OCI-LY7 (cell line): Measurements from ENCODE around the gene FAM241B. TPM values are rescaled to one million over a fixed set of nuclear protein-coding genes. Genes with fewer than 3 reads are reported as not detected.

Experiments
- BruUV-seq: library from RNA; stranded (reverse); fragments of 400-500 nt; replicated peaks from 2 replicates; lab custom pipeline; 2021; lab: Mats Ljungman, UMichigan
- CTCF ChIA-PET: fragments of 300-600 bp; sonication (Branson Sonifier 250); formaldehyde crosslinking; loops from one replicate; lab custom pipeline; 2022; ENCODE audit warnings: antibody characterized with exemption; ENCODE audit not compliant: unreplicated experiment; lab: Charles Lee
- POLR2A ChIA-PET: fragments of 300-600 bp; sonication (Branson Sonifier 250); formaldehyde crosslinking; loops from one replicate; lab custom pipeline; 2022; ENCODE audit warnings: antibody characterized with exemption; lab: Charles Lee
- DNase-seq: peaks from one replicate; pipeline ENCODE4 v3.0.0-alpha.2; 2015; ENCODE audit warnings: low spot score
- H2AFZ ChIP-seq: fragments of 200-600 bp; sonication (generic), shearing (Covaris generic); 2 replicates; pipeline ENCODE4 v1.6.1; 2014; ENCODE audit warnings: mild to moderate bottlenecking, antibody characterized with exemption, low read length, moderate library complexity
- H3K27ac ChIP-seq: fragments of 200-600 bp; sonication (generic); 2 replicates; pipeline ENCODE4 v1.5.1; 2014; ENCODE audit warnings: mixed run types, low read depth, mild to moderate bottlenecking, moderate library complexity, low read length, inconsistent platforms; ENCODE audit not compliant: poor library complexity, severe bottlenecking
- H3K36me3 ChIP-seq: fragments of 200-600 bp; sonication (generic); 2 replicates; pipeline ENCODE4 v1.6.1; 2014; ENCODE audit warnings: mild to moderate bottlenecking, antibody characterized with exemption, low read length, moderate library complexity, mixed read lengths; ENCODE audit not compliant: insufficient read depth
- H3K4me1 ChIP-seq: fragments of 200-600 bp; sonication (generic); 2 replicates; pipeline ENCODE4 v1.5.1; 2014; ENCODE audit warnings: mild to moderate bottlenecking, low read length; ENCODE audit not compliant: insufficient read depth, poor library complexity, severe bottlenecking
- H3K4me2 ChIP-seq: fragments of 200-600 bp; sonication (generic); 2 replicates; pipeline ENCODE4 v1.6.1; 2014; ENCODE audit warnings: mild to moderate bottlenecking, low read length
- H3K4me3 ChIP-seq: fragments of 200-600 bp; sonication (generic); 2 replicates; pipeline ENCODE4 v1.5.1; 2014; ENCODE audit warnings: mild to moderate bottlenecking, low read depth, low read length; ENCODE audit not compliant: poor library complexity, severe bottlenecking
- H3K79me2 ChIP-seq: fragments of 200-600 bp; sonication (generic); 2 replicates; pipeline ENCODE4 v1.6.1; 2016; ENCODE audit warnings: low read depth, mild to moderate bottlenecking, low read length, moderate library complexity, mixed read lengths; ENCODE audit not compliant: insufficient read depth
- H3K9me2 ChIP-seq: fragments of 200-600 bp; sonication (generic); 2 replicates; pipeline ENCODE4 v1.6.1; 2016; ENCODE audit warnings: mild to moderate bottlenecking, low read length, mixed read lengths; ENCODE audit not compliant: insufficient read depth
- H3K9me3 ChIP-seq: fragments of 200-600 bp; sonication (generic); 2 replicates; pipeline ENCODE4 v1.6.1; 2014; ENCODE audit warnings: mild to moderate bottlenecking, mixed run types, low read length, mixed read lengths
- H4K20me1 ChIP-seq: fragments of 200-600 bp; sonication (generic); 2 replicates; pipeline ENCODE4 v1.6.1; 2014; ENCODE audit warnings: mild to moderate bottlenecking, antibody characterized with exemption, low read length, moderate library complexity, mixed read lengths; ENCODE audit not compliant: insufficient read depth
- EZH2phosphoT487 ChIP-seq: fragments of 200-600 bp; sonication (generic); IDR thresholded peaks from 2 replicates; pipeline ENCODE4 v1.6.1; 2018; ENCODE audit warnings: low read depth, borderline replicate concordance, mild to moderate bottlenecking, mixed run types, antibody characterized with exemption, low read length, moderate library complexity, mixed read lengths
- intact Hi-C: fragments of 100-400 bp; cut with micrococcal nuclease; formaldehyde crosslinking; loops from one replicate; pipeline ENCODE4 v1.10.0; 2022; ENCODE audit not compliant: unreplicated experiment
- total RNA-seq, 2 experiments: library from RNA; depleted of rRNA in 1 of 2; stranded (reverse); fragments of >200 nt in 1 of 2; shearing (Covaris generic) in 1 of 2; gene quantifications; 2 replicates each; pipeline ENCODE4 v1.2.3, GENCODE V29; 2014 to 2022
- TF ChIP-seq, protein P1 (sequence below): fragments of 200-600 bp; sonication (generic); conservative IDR thresholded peaks from 2 replicates; pipeline ENCODE4 v1.5.1; 2014; ENCODE audit warnings: mild to moderate bottlenecking, antibody characterized with exemption, low read length, moderate library complexity, mixed read lengths

Gene FAM241B
- total RNA-seq, 2 experiments from 2014 or later = not detected

DNA sequence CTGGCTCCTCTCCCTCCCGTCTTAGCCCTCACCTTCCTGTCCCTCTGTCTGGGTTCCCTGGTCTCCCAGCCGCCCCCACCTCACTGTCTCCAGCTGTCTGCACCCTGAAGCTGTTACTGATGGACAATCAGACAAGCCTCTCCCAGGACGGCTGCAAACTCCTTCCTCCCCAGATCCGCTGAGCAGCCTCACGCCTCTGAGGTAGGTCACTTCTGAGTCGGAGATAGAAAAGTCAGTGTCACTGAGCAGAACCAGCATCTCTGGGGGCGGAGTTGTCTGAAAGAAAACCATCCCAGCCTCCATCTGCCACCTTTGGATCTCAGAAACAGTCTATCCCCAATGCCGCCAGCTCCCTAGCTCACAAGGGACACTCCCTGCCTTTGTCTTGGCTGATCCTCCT, 27.4 kb downstream of the FAM241B start:
- no peak for DNase-seq
- TF ChIP-seq EZH2phosphoT487 = no peak
- TF ChIP-seq, protein P1, sequence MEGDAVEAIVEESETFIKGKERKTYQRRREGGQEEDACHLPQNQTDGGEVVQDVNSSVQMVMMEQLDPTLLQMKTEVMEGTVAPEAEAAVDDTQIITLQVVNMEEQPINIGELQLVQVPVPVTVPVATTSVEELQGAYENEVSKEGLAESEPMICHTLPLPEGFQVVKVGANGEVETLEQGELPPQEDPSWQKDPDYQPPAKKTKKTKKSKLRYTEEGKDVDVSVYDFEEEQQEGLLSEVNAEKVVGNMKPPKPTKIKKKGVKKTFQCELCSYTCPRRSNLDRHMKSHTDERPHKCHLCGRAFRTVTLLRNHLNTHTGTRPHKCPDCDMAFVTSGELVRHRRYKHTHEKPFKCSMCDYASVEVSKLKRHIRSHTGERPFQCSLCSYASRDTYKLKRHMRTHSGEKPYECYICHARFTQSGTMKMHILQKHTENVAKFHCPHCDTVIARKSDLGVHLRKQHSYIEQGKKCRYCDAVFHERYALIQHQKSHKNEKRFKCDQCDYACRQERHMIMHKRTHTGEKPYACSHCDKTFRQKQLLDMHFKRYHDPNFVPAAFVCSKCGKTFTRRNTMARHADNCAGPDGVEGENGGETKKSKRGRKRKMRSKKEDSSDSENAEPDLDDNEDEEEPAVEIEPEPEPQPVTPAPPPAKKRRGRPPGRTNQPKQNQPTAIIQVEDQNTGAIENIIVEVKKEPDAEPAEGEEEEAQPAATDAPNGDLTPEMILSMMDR = no peak
- CTCF ChIA-PET = no interaction called here
- no peak overlapping the region for H3K4me2 ChIP-seq
- no peaks in the 10 kb centered on the region for H3K9me2 ChIP-seq
- H3K79me2 ChIP-seq = no peaks in the 10 kb centered on the region
- H3K4me3 ChIP-seq = no peak overlapping the region
- H3K9me3 ChIP-seq = no peaks in the 10 kb centered on the region
- intact Hi-C loops = no loop called here
- BruUV-seq = no TSS peak
- H4K20me1 ChIP-seq = no peaks in the 10 kb centered on the region
- H2AFZ ChIP-seq = no peak overlapping the region
- H3K27ac ChIP-seq = no peak overlapping the region
- H3K36me3 ChIP-seq = no peaks in the 10 kb centered on the region
- H3K4me1 ChIP-seq = no peaks in the 10 kb centered on the region
- POLR2A ChIA-PET = interaction anchor here (0.6 kb wide), 1 partner anchor 132 kb away, joined by 5 read pairs; no protein-coding TSS in a partner anchor

DNA sequence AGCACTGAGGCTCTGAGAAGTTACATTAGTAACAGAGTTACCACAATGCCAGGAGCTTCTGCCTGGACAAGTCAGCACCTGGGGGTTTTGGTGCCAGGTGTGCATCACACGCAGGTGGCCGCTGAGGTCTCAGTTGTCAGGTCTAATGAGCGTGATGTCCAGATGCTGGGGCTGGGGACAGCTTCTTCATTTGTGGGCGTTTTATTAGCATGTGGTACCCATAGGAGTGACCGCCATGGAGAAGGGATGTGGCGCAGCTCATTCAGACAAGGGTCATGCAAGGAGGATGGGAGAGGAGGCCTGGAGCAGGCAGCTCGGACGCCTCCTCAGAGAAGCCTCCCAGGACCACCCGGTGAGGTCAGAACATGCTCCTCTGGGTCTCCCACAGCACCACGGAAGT, 27.8 kb downstream of the FAM241B start:
- Histone ChIP-seq H3K4me2 (no peak overlapping the region), H3K36me3 (no peaks in the 10 kb centered on the region), H2AFZ (no peak overlapping the region), H3K27ac (no peak overlapping the region), H3K9me2 (no peaks in the 10 kb centered on the region), H4K20me1 (no peaks in the 10 kb centered on the region), H3K4me1 (no peaks in the 10 kb centered on the region), H3K4me3 (no peak overlapping the region), H3K79me2 (no peaks in the 10 kb centered on the region), H3K9me3 (no peaks in the 10 kb centered on the region)
- DNase-seq = no peak
- POLR2A ChIA-PET = interaction anchor here (0.6 kb wide), 1 partner anchor 133 kb away, joined by 5 read pairs; no protein-coding TSS in a partner anchor
- no TSS peak for BruUV-seq
- CTCF ChIA-PET = no interaction called here
- intact Hi-C loops = no loop called here
- no peak for TF ChIP-seq EZH2phosphoT487
- TF ChIP-seq, protein P1 = no peak

DNA sequence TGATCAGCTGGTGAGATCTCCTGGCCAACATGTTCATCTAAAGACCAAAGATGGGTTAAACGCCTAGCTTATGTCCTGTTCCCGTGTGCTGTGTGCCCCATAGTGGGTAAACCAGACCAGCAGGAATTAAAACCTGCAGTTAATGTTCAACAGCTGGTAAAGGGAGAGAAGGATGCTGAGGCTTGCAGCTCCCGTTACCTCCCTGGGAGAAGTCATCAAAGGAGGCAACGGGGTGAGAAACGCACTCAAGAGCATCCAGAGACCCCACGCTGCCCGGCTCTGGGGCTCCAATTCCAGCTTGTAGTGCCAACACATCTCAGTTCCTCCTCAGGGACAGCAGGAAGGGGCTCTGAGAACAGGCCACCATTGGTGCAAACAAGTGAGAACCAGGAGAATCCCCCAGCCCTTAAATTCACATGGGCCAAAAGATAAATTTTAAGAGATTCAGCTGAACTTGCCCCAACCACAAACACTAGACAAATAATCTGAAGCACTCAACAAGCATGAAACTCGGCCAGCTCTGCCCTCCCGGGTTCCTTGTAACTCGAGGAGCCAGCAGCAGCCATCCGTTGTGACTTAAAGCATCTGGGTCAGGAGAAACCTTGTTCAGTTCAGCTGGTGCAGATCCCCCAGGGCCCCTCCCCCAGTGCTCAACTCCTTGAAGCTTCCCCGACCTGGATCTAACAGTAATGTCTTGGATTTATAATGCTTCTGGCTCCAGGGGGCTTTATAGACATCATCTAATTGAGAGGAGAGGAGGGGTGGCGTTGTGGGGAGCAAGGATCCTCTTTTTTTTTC, 29.4 kb downstream of the FAM241B start:
- intact Hi-C loops = no loop called here

More for the DNA sequence above, 29.4 kb downstream of the FAM241B start:
- ChIA-PET CTCF (interaction anchor here (0.8 kb wide), 1 partner anchor 13 kb away, joined by 4 read pairs; no protein-coding TSS in a partner anchor), POLR2A (interaction anchor here (0.8 kb wide), 1 partner anchor 131 kb away, joined by 3 read pairs; no protein-coding TSS in a partner anchor)
- H2AFZ ChIP-seq = no peak overlapping the region
- H3K4me2 ChIP-seq = no peak overlapping the region
- no peaks in the 10 kb centered on the region for H3K4me1 ChIP-seq
- BruUV-seq = no TSS peak
- no peaks in the 10 kb centered on the region for H3K9me2 ChIP-seq
- no peaks in the 10 kb centered on the region for H4K20me1 ChIP-seq
- no peaks in the 10 kb centered on the region for H3K9me3 ChIP-seq
- H3K4me3 ChIP-seq = no peak overlapping the region
- H3K27ac ChIP-seq = no peak overlapping the region
- no peaks in the 10 kb centered on the region for H3K79me2 ChIP-seq
- no peaks in the 10 kb centered on the region for H3K36me3 ChIP-seq
- no peak for DNase-seq
- TF ChIP-seq EZH2phosphoT487 = no peak
- TF ChIP-seq, protein P1 = no peak
